WTC11 (cell line): ENCODE results near the gene SYT5.

Experiments
- CBFB ChIP-seq: sonication (generic); formaldehyde crosslinking; IDR thresholded peaks from 2 replicates; pipeline ENCODE4 v1.8.1; 2022; ENCODE audit warnings: mild to moderate bottlenecking, low read depth, missing genetic modification reagents
- CTCF ChIP-seq: fragments of 200-600 bp; IDR thresholded peaks from 2 replicates; pipeline ENCODE4 v1.8.0; 2022; ENCODE audit warnings: antibody characterized with exemption
- FOXJ3 ChIP-seq: sonication (generic); formaldehyde crosslinking; IDR thresholded peaks from 2 replicates; pipeline ENCODE4 v1.9.0; 2021; ENCODE audit warnings: missing genetic modification reagents, mild to moderate bottlenecking, borderline replicate concordance
- USF1 ChIP-seq: sonication (generic); formaldehyde crosslinking; IDR thresholded peaks from 2 replicates; pipeline ENCODE4 v1.8.0; 2022; ENCODE audit warnings: mild to moderate bottlenecking, missing genetic modification reagents
- USF2 ChIP-seq: sonication (generic); formaldehyde crosslinking; IDR thresholded peaks from 2 replicates; pipeline ENCODE4 v1.8.1; 2023; ENCODE audit warnings: mild to moderate bottlenecking, missing genetic modification reagents, moderate library complexity
- ZNF121 ChIP-seq: sonication (generic); formaldehyde crosslinking; IDR thresholded peaks from 2 replicates; pipeline ENCODE4 v1.8.0; 2023; ENCODE audit warnings: missing genetic modification reagents
- ZNF232 ChIP-seq: sonication (generic); formaldehyde crosslinking; IDR thresholded peaks from 2 replicates; pipeline ENCODE4 v1.8.0; 2022; ENCODE audit warnings: mild to moderate bottlenecking, missing genetic modification reagents

DNA sequence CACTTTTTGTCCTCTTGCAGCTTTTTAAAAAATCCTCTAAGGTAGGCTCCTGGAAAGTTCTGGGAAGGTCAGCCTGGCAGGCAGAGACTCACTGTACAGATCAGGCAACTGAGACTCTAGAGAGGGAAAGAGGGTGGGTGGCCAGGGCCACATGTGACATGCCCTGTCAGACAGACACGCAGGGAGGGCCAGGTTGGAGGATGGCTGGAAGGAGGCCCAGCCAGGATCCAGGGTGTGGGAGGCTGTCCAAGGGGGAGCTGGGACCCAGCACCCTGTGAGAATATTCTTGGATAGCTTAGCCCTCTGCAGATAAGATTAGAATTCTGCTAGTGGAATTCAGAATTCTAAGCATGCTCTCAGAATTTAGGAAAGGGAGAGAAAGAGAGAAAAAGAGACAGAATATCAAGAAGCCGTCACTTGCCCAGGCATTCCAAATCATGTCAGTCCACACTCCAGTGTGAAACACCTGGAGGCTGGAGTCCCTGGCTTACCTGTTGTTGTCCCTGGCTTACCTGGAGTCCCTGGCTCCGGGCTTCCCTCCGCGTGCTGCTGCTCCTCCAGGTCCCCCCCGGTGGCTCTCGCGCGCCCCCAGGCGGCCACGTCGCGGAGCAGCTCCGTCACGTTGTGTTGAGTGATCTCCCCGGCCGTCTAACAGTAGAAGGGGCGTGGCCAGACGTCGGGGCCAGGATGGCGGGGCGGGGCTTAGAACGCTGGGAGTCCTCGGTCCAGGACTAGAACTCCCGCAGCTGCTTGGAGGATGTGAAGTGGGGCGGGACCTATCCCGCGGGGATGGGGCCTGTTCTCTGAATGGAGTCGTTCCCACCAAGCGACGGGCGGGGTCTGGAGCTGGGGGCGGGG is 19.7 kb downstream of the SYT5 start:
- TF ChIP-seq ZNF232 (0 out of 2 replicates have a peak, but pooled peaks have one; percentile 23), CTCF (peak; percentile 95), CBFB (CRISPR knock-in tag) (no peak), FOXJ3 (no peak), ZNF121 (CRISPR knock-in tag) (no peak), USF2 (CRISPR knock-in tag) (no peak), USF1 (CRISPR knock-in tag) (no peak)
